HG02623 (cell line): Measurements from ENCODE around the gene JARID2.
"Not testable (repeated sequence)": the region's sequence is repeated elsewhere in the genome, so short reads cannot be mapped to it uniquely, and the experiment has no call there.

Source experiments
- ATAC-seq: cut with Tn5 transposase; IDR thresholded peaks from one replicate; pipeline ENCODE4 v1.9.1; 2021; ENCODE audit warnings: moderate library complexity; ENCODE audit not compliant: unreplicated experiment

Gene JARID2

GRCh38 chr6:15528870-15529269, 283.0 kb downstream of the JARID2 start:
- ATAC-seq = no peak

GRCh38 chr6:15530411-15530810, 284.5 kb downstream of the JARID2 start:
- no peak for ATAC-seq

- ATAC-seq = no peak
Observed at GRCh38 chr6:15531973-15532372, 286.1 kb downstream of the JARID2 start.

- ATAC-seq = no peak
Observed at GRCh38 chr6:15533379-15534026, 287.6 kb downstream of the JARID2 start.

GRCh38 chr6:15534974-15535373, 289.1 kb downstream of the JARID2 start:
- no peak for ATAC-seq

- no peak for ATAC-seq
Observed at GRCh38 chr6:15535495-15536197, 289.8 kb downstream of the JARID2 start.

GRCh38 chr6:15536198-15536955, 290.5 kb downstream of the JARID2 start:
- ATAC-seq = no peak

- ATAC-seq = no peak
Observed at GRCh38 chr6:15538106-15538505, 292.2 kb downstream of the JARID2 start.

- ATAC-seq = no peak
Observed at GRCh38 chr6:15538766-15539495, 293.1 kb downstream of the JARID2 start.

- ATAC-seq = no peak
Observed at GRCh38 chr6:15539722-15540270, 293.9 kb downstream of the JARID2 start.

- not testable (repeated sequence) for ATAC-seq
Observed at GRCh38 chr6:15543332-15543917, 297.6 kb downstream of the JARID2 start.

- no peak for ATAC-seq
Observed at GRCh38 chr6:15544321-15544900, 298.5 kb downstream of the JARID2 start.

- no peak for ATAC-seq
Observed at GRCh38 chr6:15546591-15546990, 300.7 kb downstream of the JARID2 start.

- ATAC-seq = no peak
Observed at GRCh38 chr6:15547400-15547799, 301.5 kb downstream of the JARID2 start.

GRCh38 chr6:15549371-15549770, 303.5 kb downstream of the JARID2 start:
- ATAC-seq = no peak

- ATAC-seq = no peak
Observed at GRCh38 chr6:15550546-15551123, 304.8 kb downstream of the JARID2 start.

GRCh38 chr6:15551262-15551661, 305.4 kb downstream of the JARID2 start:
- no peak for ATAC-seq

- ATAC-seq = no peak
Observed at GRCh38 chr6:15551798-15552197, 305.9 kb downstream of the JARID2 start.

GRCh38 chr6:15553031-15553430, 307.2 kb downstream of the JARID2 start:
- no peak for ATAC-seq
